Peyer's patch (tissue), 4 donors: ENCODE data around the gene RSAD2. TPM values are rescaled to one million over a fixed set of nuclear protein-coding genes. Genes with fewer than 3 reads are reported as not detected.
A peak's percentile ranks its signal among the peaks of the same experiment; 100 is the strongest.

Source experiments
- DNase-seq, 3 donors: peaks; one replicate each; pipeline ENCODE4 v3.0.0-alpha.2; 2017 to 2019
- H3K27ac ChIP-seq, 4 donors: fragments of 200-600 bp; sonication (generic); one replicate each; pipeline ENCODE4 v1.5.1; 2016 to 2019
- H3K27me3 ChIP-seq, 2 donors: fragments of 200-600 bp; sonication (generic); one replicate each; pipeline ENCODE4 v1.5.1; 2019
- H3K36me3 ChIP-seq, 3 donors: fragments of 200-600 bp; sonication (generic); one replicate each; pipeline ENCODE4 v1.5.1; 2016 to 2019
- H3K4me1 ChIP-seq, 4 donors: fragments of 200-600 bp; sonication (generic); one replicate each; pipeline ENCODE4 v1.5.1; 2016 to 2019
- H3K4me3 ChIP-seq, 4 donors: fragments of 200-600 bp; sonication (generic); 1 replicate in 3 of 4; 2 replicates in 1 of 4; pipeline ENCODE4 v1.5.1; 2016 to 2019; ENCODE audit warnings: mild to moderate bottlenecking in 1 of 4
- H3K9me3 ChIP-seq, 4 donors: fragments of 200-600 bp; sonication (generic); one replicate each; pipeline ENCODE4 v1.5.1; 2016 to 2019; ENCODE audit warnings: mild to moderate bottlenecking in 1 of 4
- POLR2A ChIP-seq, 2 donors: fragments of 450-650 bp; IDR thresholded peaks; one replicate each; pipeline ENCODE4 v1.5.1; 2017; ENCODE audit warnings: antibody characterized with exemption in 2 of 2, mild to moderate bottlenecking in 2 of 2, moderate library complexity in 2 of 2
- total RNA-seq, 4 donors: library from RNA; depleted of rRNA; stranded (reverse); fragments of >200 nt; gene quantifications; one replicate each; pipeline ENCODE4 v1.1.0, GENCODE V29; 2016
- TF ChIP-seq, protein P1 (sequence below), 6 experiments: fragments of 450-650 bp in 4 of 6; fragments of 200-600 bp in 2 of 6; sonication (generic) in 1 of 6; IDR thresholded peaks; one replicate each; pipeline ENCODE4 v1.5.1; 2017 to 2019; ENCODE audit warnings: antibody characterized with exemption in 6 of 6, mild to moderate bottlenecking in 3 of 6, moderate library complexity in 1 of 6

The RSAD2 gene, protein sequence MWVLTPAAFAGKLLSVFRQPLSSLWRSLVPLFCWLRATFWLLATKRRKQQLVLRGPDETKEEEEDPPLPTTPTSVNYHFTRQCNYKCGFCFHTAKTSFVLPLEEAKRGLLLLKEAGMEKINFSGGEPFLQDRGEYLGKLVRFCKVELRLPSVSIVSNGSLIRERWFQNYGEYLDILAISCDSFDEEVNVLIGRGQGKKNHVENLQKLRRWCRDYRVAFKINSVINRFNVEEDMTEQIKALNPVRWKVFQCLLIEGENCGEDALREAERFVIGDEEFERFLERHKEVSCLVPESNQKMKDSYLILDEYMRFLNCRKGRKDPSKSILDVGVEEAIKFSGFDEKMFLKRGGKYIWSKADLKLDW
- 1 to 10 TPM; 1.2 to 5.8 (median 2.2) TPM for total RNA-seq

DNA sequence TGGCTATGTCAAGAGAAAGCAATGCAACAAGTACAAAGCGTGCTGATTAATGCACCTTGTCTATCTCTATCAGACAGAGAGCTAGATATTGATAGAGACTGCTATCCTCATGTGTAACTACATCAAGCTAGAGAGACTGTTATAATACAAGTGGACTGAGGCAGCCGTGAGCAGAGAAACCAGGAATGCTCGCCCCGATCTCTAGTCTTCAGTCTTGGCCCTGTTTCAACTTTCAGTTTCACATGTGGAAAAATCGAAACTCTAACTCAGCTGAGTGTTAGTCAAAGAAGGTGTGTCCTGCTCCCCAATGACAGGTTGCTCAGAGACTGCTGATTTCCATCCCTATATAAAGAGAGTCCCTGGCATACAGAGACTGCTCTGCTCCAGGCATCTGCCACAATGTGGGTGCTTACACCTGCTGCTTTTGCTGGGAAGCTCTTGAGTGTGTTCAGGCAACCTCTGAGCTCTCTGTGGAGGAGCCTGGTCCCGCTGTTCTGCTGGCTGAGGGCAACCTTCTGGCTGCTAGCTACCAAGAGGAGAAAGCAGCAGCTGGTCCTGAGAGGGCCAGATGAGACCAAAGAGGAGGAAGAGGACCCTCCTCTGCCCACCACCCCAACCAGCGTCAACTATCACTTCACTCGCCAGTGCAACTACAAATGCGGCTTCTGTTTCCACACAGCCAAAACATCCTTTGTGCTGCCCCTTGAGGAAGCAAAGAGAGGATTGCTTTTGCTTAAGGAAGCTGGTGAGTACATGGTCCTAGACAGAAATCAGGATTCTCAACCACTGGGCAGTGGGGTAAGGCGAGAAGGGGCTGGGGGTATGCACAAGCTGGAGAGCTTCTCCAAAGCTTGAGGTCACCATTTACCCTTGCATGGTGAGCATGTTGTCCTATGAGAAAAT lies at the start of gene RSAD2:
Gene RSAD2, plus strand, starts transcription at position 376 of the 903 bp plus-strand sequence. Its CDS starts 24 bp downstream, at position 400.
- peak in 2 of 3 donors; percentile 52 to 55 for DNase-seq
- Histone ChIP-seq H3K36me3 (no peaks in the 10 kb centered on the region), H3K27ac (peak within 1 kb of the TSS in 3 of 4 donors; percentile 53 to 68 (median 63)), H3K27me3 (no peaks in the 10 kb centered on the region), H3K9me3 (no peaks in the 10 kb centered on the region), H3K4me3 (peak within 1 kb of the TSS; percentile 27 to 56 (median 44)), H3K4me1 (peaks cover 0 to 7% (median 0%) of the 10 kb centered on the region in 4 donors)
- no peak for TF ChIP-seq POLR2A (IDR thresholded peaks at IDR 0.05)
- TF ChIP-seq, protein P1, sequence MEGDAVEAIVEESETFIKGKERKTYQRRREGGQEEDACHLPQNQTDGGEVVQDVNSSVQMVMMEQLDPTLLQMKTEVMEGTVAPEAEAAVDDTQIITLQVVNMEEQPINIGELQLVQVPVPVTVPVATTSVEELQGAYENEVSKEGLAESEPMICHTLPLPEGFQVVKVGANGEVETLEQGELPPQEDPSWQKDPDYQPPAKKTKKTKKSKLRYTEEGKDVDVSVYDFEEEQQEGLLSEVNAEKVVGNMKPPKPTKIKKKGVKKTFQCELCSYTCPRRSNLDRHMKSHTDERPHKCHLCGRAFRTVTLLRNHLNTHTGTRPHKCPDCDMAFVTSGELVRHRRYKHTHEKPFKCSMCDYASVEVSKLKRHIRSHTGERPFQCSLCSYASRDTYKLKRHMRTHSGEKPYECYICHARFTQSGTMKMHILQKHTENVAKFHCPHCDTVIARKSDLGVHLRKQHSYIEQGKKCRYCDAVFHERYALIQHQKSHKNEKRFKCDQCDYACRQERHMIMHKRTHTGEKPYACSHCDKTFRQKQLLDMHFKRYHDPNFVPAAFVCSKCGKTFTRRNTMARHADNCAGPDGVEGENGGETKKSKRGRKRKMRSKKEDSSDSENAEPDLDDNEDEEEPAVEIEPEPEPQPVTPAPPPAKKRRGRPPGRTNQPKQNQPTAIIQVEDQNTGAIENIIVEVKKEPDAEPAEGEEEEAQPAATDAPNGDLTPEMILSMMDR (IDR thresholded peaks at IDR 0.05), result peak in 1 of 6 experiments; percentile 2

DNA sequence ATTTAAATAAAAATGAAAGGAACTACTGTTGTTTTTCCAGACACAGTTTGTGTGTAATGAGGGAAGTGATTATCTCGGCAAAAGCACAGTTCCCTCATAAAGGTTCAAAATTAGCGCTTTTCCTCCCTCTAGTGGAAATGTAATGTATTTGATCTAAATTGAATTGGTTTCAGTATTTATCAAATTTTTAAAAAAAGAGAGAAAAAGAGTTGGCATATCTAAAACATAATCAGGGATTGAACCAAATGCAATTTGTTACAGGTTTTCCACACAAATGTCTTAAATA lies 49.3 kb upstream of the RSAD2 start:
- H3K4me1 ChIP-seq, result no peaks in the 10 kb centered on the region
- H3K9me3 ChIP-seq, result peaks cover 0 to 3% (median 0%) of the 10 kb centered on the region in 4 donors
- no peaks in the 10 kb centered on the region for H3K36me3 ChIP-seq
- H3K27ac ChIP-seq, result no peak overlapping the region
- no peaks in the 10 kb centered on the region for H3K27me3 ChIP-seq
- TF ChIP-seq, protein P1 (IDR thresholded peaks at IDR 0.05), result peak in 5 of 6 experiments; percentile 7 to 40 (median 24)
- TF ChIP-seq POLR2A (IDR thresholded peaks at IDR 0.05), result no peak
- H3K4me3 ChIP-seq, result no peak overlapping the region
- DNase-seq, result no peak

DNA sequence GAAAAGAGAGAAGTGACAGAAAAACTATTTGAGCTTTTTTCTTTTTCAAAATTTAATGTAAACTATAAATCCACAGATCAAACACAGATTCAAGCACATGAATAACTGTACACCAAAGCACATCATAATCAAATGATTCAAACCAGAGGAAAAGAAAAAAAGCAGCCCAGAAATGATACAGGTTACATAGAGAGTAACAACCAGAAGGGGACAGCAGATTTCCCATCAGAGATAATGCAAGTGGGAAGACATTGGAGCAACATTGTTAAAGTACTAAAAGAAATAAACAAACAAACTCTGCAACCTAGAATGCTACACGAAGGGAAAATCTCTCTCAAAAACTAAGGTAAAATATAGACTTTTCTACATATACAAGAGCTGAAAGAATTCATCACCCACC lies 46.3 kb upstream of the RSAD2 start:
- Histone ChIP-seq H3K4me3 (no peak overlapping the region), H3K27ac (no peak overlapping the region), H3K36me3 (no peaks in the 10 kb centered on the region), H3K27me3 (no peaks in the 10 kb centered on the region), H3K4me1 (no peaks in the 10 kb centered on the region), H3K9me3 (peaks cover 0 to 3% (median 0%) of the 10 kb centered on the region in 4 donors)
- TF ChIP-seq POLR2A (IDR thresholded peaks at IDR 0.05), result no peak
- TF ChIP-seq, protein P1 (IDR thresholded peaks at IDR 0.05), result no peak
- no peak for DNase-seq

DNA sequence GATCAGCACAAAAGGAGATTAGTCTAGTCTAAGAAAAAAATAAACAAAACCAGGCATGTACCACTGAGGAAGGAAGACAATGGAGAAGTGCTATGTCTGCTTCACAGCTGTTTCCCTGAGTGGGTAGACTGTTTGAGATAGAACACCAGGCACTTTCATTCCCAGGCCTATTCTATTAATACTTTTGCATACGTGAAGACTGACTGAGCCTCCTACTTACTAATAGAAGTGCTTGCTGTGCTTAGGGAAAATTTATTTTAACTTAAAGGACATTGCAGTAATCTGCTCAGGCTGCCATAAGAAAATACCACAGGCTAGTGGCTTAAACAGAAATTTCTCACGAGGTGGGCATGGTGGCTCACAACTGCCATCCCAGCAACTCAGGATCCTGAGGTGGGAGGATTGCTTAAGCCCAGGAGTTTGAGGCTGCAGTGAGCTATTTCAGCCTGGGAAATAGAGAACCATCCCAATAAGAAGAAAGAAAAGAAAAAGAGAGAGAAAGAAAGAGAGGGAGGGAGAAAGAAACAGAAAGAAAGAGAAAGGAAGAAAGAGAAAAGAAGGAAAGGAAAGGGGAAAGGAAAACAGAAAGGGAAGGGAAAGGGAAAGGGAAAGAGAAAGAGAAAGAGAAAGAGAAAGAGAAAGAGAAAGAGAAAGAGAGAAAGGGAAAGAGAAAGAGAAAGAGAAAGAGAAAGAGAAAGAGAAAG lies 44.8 kb upstream of the RSAD2 start:
- H3K27me3 ChIP-seq, result no peaks in the 10 kb centered on the region
- peaks cover 0 to 3% (median 0%) of the 10 kb centered on the region in 4 donors for H3K9me3 ChIP-seq
- H3K27ac ChIP-seq, result no peak overlapping the region
- H3K4me3 ChIP-seq, result no peak overlapping the region
- no peak for DNase-seq
- TF ChIP-seq, protein P1 (IDR thresholded peaks at IDR 0.05), result no peak
- TF ChIP-seq POLR2A (IDR thresholded peaks at IDR 0.05), result no peak
- H3K36me3 ChIP-seq, result no peaks in the 10 kb centered on the region
- H3K4me1 ChIP-seq, result no peaks in the 10 kb centered on the region

DNA sequence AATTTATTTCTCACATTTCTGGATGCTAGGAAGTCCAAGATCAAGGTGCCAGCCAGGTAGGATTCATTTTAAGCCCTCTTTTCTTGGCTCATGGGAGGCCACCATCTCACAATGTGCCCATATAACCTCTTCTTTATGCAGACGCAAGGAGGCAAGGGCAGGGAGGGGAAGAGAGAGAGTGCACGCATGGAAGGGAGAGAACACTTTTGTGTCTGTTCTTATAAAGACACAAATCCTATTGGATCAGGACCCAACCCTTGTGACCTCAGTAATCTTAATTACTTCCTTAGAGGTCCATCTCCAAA lies 44.3 kb upstream of the RSAD2 start:
- TF ChIP-seq, protein P1 (IDR thresholded peaks at IDR 0.05), result no peak
- no peak for TF ChIP-seq POLR2A (IDR thresholded peaks at IDR 0.05)
- Histone ChIP-seq H3K27ac (no peak overlapping the region), H3K4me3 (no peak overlapping the region), H3K9me3 (peaks cover 0 to 3% (median 0%) of the 10 kb centered on the region in 4 donors), H3K36me3 (no peaks in the 10 kb centered on the region), H3K27me3 (no peaks in the 10 kb centered on the region), H3K4me1 (no peaks in the 10 kb centered on the region)
- DNase-seq, result no peak
